Mesenchymal stem cell (in vitro differentiated cells and primary cell): Measurements from ENCODE around the gene MMP2.

Source experiments
- DNase-seq: peaks from one replicate; pipeline ENCODE4 v3.0.0-alpha.2; 2013
- H2AFZ ChIP-seq: one replicate; pipeline ENCODE4 v1.6.1; 2013; ENCODE audit warnings: low read depth, mild to moderate bottlenecking, control low read depth, inconsistent platforms, low read length, moderate library complexity
- H2AK5ac ChIP-seq: 2 replicates; pipeline ENCODE4 v1.6.1; 2013; ENCODE audit warnings: low read length, moderate library complexity, mild to moderate bottlenecking, inconsistent platforms; ENCODE audit not compliant: severe bottlenecking
- H2BK120ac ChIP-seq: one replicate; pipeline ENCODE4 v1.6.1; 2013; ENCODE audit warnings: low read depth, mild to moderate bottlenecking, inconsistent platforms, low read length, moderate library complexity
- H2BK12ac ChIP-seq, 2 experiments: one replicate each; pipeline ENCODE4 v1.6.1; 2013; ENCODE audit warnings: inconsistent platforms in 2 of 2, low read length in 2 of 2, mild to moderate bottlenecking in 2 of 2, moderate library complexity in 2 of 2, control low read depth in 1 of 2
- H2BK15ac ChIP-seq: one replicate; pipeline ENCODE4 v1.6.1; 2013; ENCODE audit warnings: mild to moderate bottlenecking, low read depth, inconsistent platforms; ENCODE audit not compliant: poor library complexity, severe bottlenecking
- H2BK5ac ChIP-seq: 2 replicates; pipeline ENCODE4 v1.6.1; 2013; ENCODE audit warnings: low read depth, mild to moderate bottlenecking, low read length, control low read depth, inconsistent platforms; ENCODE audit not compliant: poor library complexity, severe bottlenecking
- H3K14ac ChIP-seq, 2 experiments: one replicate each; pipeline ENCODE4 v1.6.1; 2013; ENCODE audit warnings: inconsistent platforms in 2 of 2, low read length in 2 of 2, control low read depth in 1 of 2, mild to moderate bottlenecking in 1 of 2, moderate library complexity in 1 of 2
- H3K18ac ChIP-seq, 2 experiments: one replicate each; pipeline ENCODE4 v1.6.1; 2013; ENCODE audit warnings: inconsistent platforms in 2 of 2, low read length in 2 of 2, control low read depth in 1 of 2, low read depth in 1 of 2, mild to moderate bottlenecking in 1 of 2
- H3K23ac ChIP-seq, 2 experiments: one replicate each; pipeline ENCODE4 v1.6.1; 2013; ENCODE audit warnings: inconsistent platforms in 2 of 2, low read length in 2 of 2, mild to moderate bottlenecking in 2 of 2, moderate library complexity in 2 of 2, control low read depth in 1 of 2
- H3K27ac ChIP-seq: 2 replicates; pipeline ENCODE4 v1.5.1; 2013; ENCODE audit warnings: mild to moderate bottlenecking, moderate library complexity, low read length, control low read depth, inconsistent platforms; ENCODE audit not compliant: poor library complexity, severe bottlenecking
- H3K27me3 ChIP-seq, 2 experiments: 2 replicates each; pipeline versions ENCODE4 v1.6.1 to v1.7.0; 2013; ENCODE audit warnings: low read length in 2 of 2, mild to moderate bottlenecking in 2 of 2, moderate library complexity in 2 of 2, control low read depth in 1 of 2, inconsistent platforms in 1 of 2; ENCODE audit not compliant: control insufficient read depth in 1 of 2, insufficient read depth in 1 of 2
- H3K36me3 ChIP-seq, 2 experiments: 2 replicates each; pipeline versions ENCODE4 v1.6.1 to v1.7.0; 2013; ENCODE audit warnings: low read length in 2 of 2, control low read depth in 1 of 2, inconsistent platforms in 1 of 2, low read depth in 1 of 2, mild to moderate bottlenecking in 1 of 2; ENCODE audit not compliant: insufficient read depth in 2 of 2, control insufficient read depth in 1 of 2
- H3K4ac ChIP-seq, 2 experiments: one replicate each; pipeline ENCODE4 v1.6.1; 2013; ENCODE audit warnings: inconsistent platforms in 2 of 2, low read length in 2 of 2, mild to moderate bottlenecking in 2 of 2, moderate library complexity in 2 of 2, control low read depth in 1 of 2, low read depth in 1 of 2
- H3K4me1 ChIP-seq: 2 replicates; pipeline ENCODE4 v1.6.1; 2013; ENCODE audit warnings: low read depth, low read length, control low read depth; ENCODE audit not compliant: control insufficient read depth, insufficient read depth
- H3K4me2 ChIP-seq: 2 replicates; pipeline ENCODE4 v1.6.1; 2013; ENCODE audit warnings: low read length, mild to moderate bottlenecking, inconsistent platforms; ENCODE audit not compliant: poor library complexity, severe bottlenecking
- H3K4me3 ChIP-seq, 2 experiments: 2 replicates each; pipeline versions ENCODE4 v1.5.1 to v1.7.0; 2013; ENCODE audit warnings: low read length in 2 of 2, mild to moderate bottlenecking in 2 of 2, control low read depth in 1 of 2, low read depth in 1 of 2; ENCODE audit not compliant: insufficient read depth in 1 of 2
- H3K79me1 ChIP-seq: replicated peaks from 2 replicates; pipeline ENCODE4 v1.6.1; 2013; ENCODE audit warnings: mild to moderate bottlenecking, control low read depth, low read length, inconsistent platforms; ENCODE audit not compliant: poor library complexity, severe bottlenecking
- H3K9ac ChIP-seq: 2 replicates; pipeline ENCODE4 v1.7.0; 2013; ENCODE audit warnings: mild to moderate bottlenecking, low read length, moderate library complexity
- H3K9me3 ChIP-seq: 2 replicates; pipeline ENCODE4 v1.7.0; 2013; ENCODE audit warnings: mild to moderate bottlenecking, low read length; ENCODE audit not compliant: control insufficient read depth
- H4K8ac ChIP-seq: one replicate; pipeline ENCODE4 v1.6.1; 2013; ENCODE audit warnings: inconsistent platforms, mild to moderate bottlenecking, low read length, moderate library complexity
- H4K91ac ChIP-seq: one replicate; pipeline ENCODE4 v1.6.1; 2013; ENCODE audit warnings: mild to moderate bottlenecking, low read length, inconsistent platforms
- WGBS: methylation state at CpG from one replicate; pipeline ENCODE4 v1.1.7; 2013; ENCODE audit warnings: mixed read lengths; 5-methylcytosine and 5-hydroxymethylcytosine counted together

MMP2 gene

GRCh38 chr16:55552621-55553020 lies 73.6 kb downstream of the MMP2 start:
- no peak overlapping the region for H2AFZ ChIP-seq
- H4K91ac ChIP-seq, result no peak overlapping the region
- peak; percentile 67 for DNase-seq
- H3K18ac ChIP-seq, result no peak overlapping the region
- no peak overlapping the region for H3K9ac ChIP-seq
- peaks cover 10% of the 10 kb centered on the region for H3K9me3 ChIP-seq
- no peaks in the 10 kb centered on the region for H3K79me1 ChIP-seq
- H2AK5ac ChIP-seq, result no peak overlapping the region
- H3K4me1 ChIP-seq, result no peaks in the 10 kb centered on the region
- H3K36me3 ChIP-seq, result peaks cover 0 to 53% of the 10 kb centered on the region in 2 experiments
- no peak overlapping the region for H4K8ac ChIP-seq
- H3K4me3 ChIP-seq, result no peak overlapping the region
- no peak overlapping the region for H2BK120ac ChIP-seq
- no peak overlapping the region for H3K4me2 ChIP-seq
- no peaks in the 10 kb centered on the region for H3K27me3 ChIP-seq
- no peak overlapping the region for H2BK15ac ChIP-seq
- no peak overlapping the region for H3K23ac ChIP-seq
- H3K27ac ChIP-seq, result no peak overlapping the region
- H2BK12ac ChIP-seq, result no peak overlapping the region
- H3K14ac ChIP-seq, result no peak overlapping the region
- H3K4ac ChIP-seq, result no peak overlapping the region
- no peak overlapping the region for H2BK5ac ChIP-seq

GRCh38 chr16:55555436-55555835 lies 76.4 kb downstream of the MMP2 start:
- peaks cover 10% of the 10 kb centered on the region for H3K9me3 ChIP-seq
- no peak overlapping the region for H3K23ac ChIP-seq
- no peak overlapping the region for H2BK12ac ChIP-seq
- no peak overlapping the region for H4K8ac ChIP-seq
- peaks cover 0 to 48% of the 10 kb centered on the region in 2 experiments for H3K36me3 ChIP-seq
- no peaks in the 10 kb centered on the region for H3K79me1 ChIP-seq
- no peak overlapping the region for H3K27ac ChIP-seq
- H3K4me3 ChIP-seq, result no peak overlapping the region
- no peak overlapping the region for H3K14ac ChIP-seq
- no peak overlapping the region for H3K4me2 ChIP-seq
- H3K18ac ChIP-seq, result no peak overlapping the region
- no peak overlapping the region for H2BK15ac ChIP-seq
- no peak overlapping the region for H2AFZ ChIP-seq
- H2BK120ac ChIP-seq, result no peak overlapping the region
- DNase-seq, result no peak
- H4K91ac ChIP-seq, result no peak overlapping the region
- no peak overlapping the region for H3K4ac ChIP-seq
- H2AK5ac ChIP-seq, result no peak overlapping the region
- H3K9ac ChIP-seq, result no peak overlapping the region
- no peaks in the 10 kb centered on the region for H3K4me1 ChIP-seq
- no peak overlapping the region for H2BK5ac ChIP-seq
- no peaks in the 10 kb centered on the region for H3K27me3 ChIP-seq
- 71% methylated on average over 1 of the region's 2 CpGs for WGBS
